Transverse colon (tissue), 4 donors: Measurements from ENCODE around the gene ULK4.

Source experiments
- CTCF ChIP-seq, 5 experiments: fragments of 200-600 bp in 3 of 5; fragments of 450-650 bp in 2 of 5; sonication (generic) in 3 of 5; IDR thresholded peaks; 1 replicate in 2 of 5; 2 replicates in 3 of 5; pipeline ENCODE4 v1.5.1; 2016 to 2017; ENCODE audit warnings: antibody characterized with exemption in 5 of 5, inconsistent platforms in 3 of 5, mild to moderate bottlenecking in 2 of 5, moderate library complexity in 1 of 5
- EP300 ChIP-seq: sonication (generic); formaldehyde crosslinking; IDR thresholded peaks from one replicate; pipeline ENCODE4 v1.6.1; 2017; ENCODE audit warnings: antibody characterized with exemption, low read depth
- POLR2A ChIP-seq: fragments of 450-650 bp; IDR thresholded peaks from one replicate; pipeline ENCODE4 v1.6.1; 2016; ENCODE audit warnings: antibody characterized with exemption, mild to moderate bottlenecking, moderate library complexity
- POLR2AphosphoS5 ChIP-seq, 3 donors: sonication (generic); formaldehyde crosslinking; IDR thresholded peaks; one replicate each; pipeline ENCODE4 v1.6.1; 2016; ENCODE audit warnings: antibody characterized with exemption in 3 of 3

GRCh38 chr3:41234823-41235721 lies 726.8 kb downstream of the ULK4 start:
- TF ChIP-seq CTCF (IDR thresholded peaks at IDR 0.05) (no peak), POLR2AphosphoS5 (IDR thresholded peaks at IDR 0.05) (no peak), POLR2A (no peak), EP300 (no peak)
